Ovary (tissue), 9 donors: ENCODE results near the gene CDC42BPA. TPM values are rescaled to one million over a fixed set of nuclear protein-coding genes. Genes with fewer than 3 reads are reported as not detected.

Experiments
- DNase-seq, 5 donors: peaks; one replicate each; pipeline ENCODE4 v3.0.0-alpha.2; 2019 to 2020
- H3K27ac ChIP-seq, 2 donors: fragments of 200-600 bp; one replicate each; pipeline versions ENCODE4 v1.5.1 to v1.8.0; 2019 to 2022
- H3K27me3 ChIP-seq: fragments of 200-600 bp; one replicate; pipeline ENCODE4 v1.8.0; 2022
- H3K36me3 ChIP-seq: fragments of 200-600 bp; sonication (generic); one replicate; pipeline ENCODE4 v1.5.1; 2019
- H3K4me1 ChIP-seq: one replicate; pipeline ENCODE4 v1.8.1; 2013; ENCODE audit warnings: mild to moderate bottlenecking, moderate library complexity; ENCODE audit not compliant: insufficient read depth
- H3K4me3 ChIP-seq: fragments of 200-600 bp; sonication (generic); one replicate; pipeline ENCODE4 v1.5.1; 2017
- H3K9me3 ChIP-seq, 2 donors: fragments of 200-600 bp in 1 of 2; sonication (generic) in 1 of 2; one replicate each; pipeline versions ENCODE4 v1.5.1 to v1.8.1; 2013 to 2019; ENCODE audit warnings: mild to moderate bottlenecking in 1 of 2, moderate library complexity in 1 of 2
- EP300 ChIP-seq: sonication (generic); formaldehyde crosslinking; IDR thresholded peaks from one replicate; pipeline ENCODE4 v1.6.1; 2017; ENCODE audit warnings: antibody characterized with exemption
- POLR2A ChIP-seq: fragments of 450-650 bp; IDR thresholded peaks from one replicate; pipeline ENCODE4 v1.6.1; 2017; ENCODE audit warnings: antibody characterized with exemption, mild to moderate bottlenecking, moderate library complexity
- WGBS, 3 donors: extraction: QIAGEN DNeasy Blood & Tissue Kit in 1 of 3; methylation state at CpG; one replicate each; pipeline versions ENCODE4 v1.1.5 to v1.1.7; 2013 to 2017; 5-methylcytosine and 5-hydroxymethylcytosine counted together
- intact Hi-C, 4 donors: fragments of 100-400 bp; cut with DNase I; formaldehyde crosslinking; loops; one replicate each; pipeline versions ENCODE4 v1.11.0 to v1.15.1; 2022 to 2023
- polyA plus RNA-seq, 2 donors: library from polyadenylated mRNA; stranded (reverse); fragments of 200-250 nt in 1 of 2; fragments of 350-450 nt in 1 of 2; fragmentation: Illumina TruSeq in 1 of 2; extraction: RNeasy Lipid Tissue Mini Kit (QIAGEN cat#74804) in 1 of 2; gene quantifications; one replicate each; pipeline ENCODE4 v1.2.3, GENCODE V29; 2013 to 2014
- total RNA-seq, 7 donors: library from RNA; depleted of rRNA in 2 of 7; stranded (reverse); fragments of >200 nt in 2 of 7; fragmentation: NEBNext Ultra II Directional in 3 of 7; extraction: Animal tissue kit (Norgen Biotek cat#: 25700) in 3 of 7; gene quantifications; one replicate each; pipeline versions ENCODE4 v1.1.0 to v1.2.4, GENCODE V29; 2016 to 2023
- TF ChIP-seq, protein P1 (sequence below), 3 donors: fragments of 450-650 bp in 2 of 3; fragments of 200-600 bp in 1 of 3; IDR thresholded peaks; one replicate each; pipeline versions ENCODE4 v1.5.1 to v1.8.0; 2016 to 2022; ENCODE audit warnings: antibody characterized with exemption in 3 of 3, mild to moderate bottlenecking in 1 of 3
- donor health status: DM: no; HTN: no; CAD: no; lungs with moderate emphysema.
- donor health status: DM: no; HTN: no; CAD: no.
- donor health status: Bipolar disorder and iron deficiency.
- donor health status: DM: yes; HTN: yes; CAD: no.
- donor health status: DM: no; HTN: no; CAD: no.
- donor health status: DM: yes; HTN: yes; CAD: no.

Gene CDC42BPA
- total and polyA plus RNA-seq, 9 donors, result 11.1 to 56.2 (median 40.2) TPM

DNA sequence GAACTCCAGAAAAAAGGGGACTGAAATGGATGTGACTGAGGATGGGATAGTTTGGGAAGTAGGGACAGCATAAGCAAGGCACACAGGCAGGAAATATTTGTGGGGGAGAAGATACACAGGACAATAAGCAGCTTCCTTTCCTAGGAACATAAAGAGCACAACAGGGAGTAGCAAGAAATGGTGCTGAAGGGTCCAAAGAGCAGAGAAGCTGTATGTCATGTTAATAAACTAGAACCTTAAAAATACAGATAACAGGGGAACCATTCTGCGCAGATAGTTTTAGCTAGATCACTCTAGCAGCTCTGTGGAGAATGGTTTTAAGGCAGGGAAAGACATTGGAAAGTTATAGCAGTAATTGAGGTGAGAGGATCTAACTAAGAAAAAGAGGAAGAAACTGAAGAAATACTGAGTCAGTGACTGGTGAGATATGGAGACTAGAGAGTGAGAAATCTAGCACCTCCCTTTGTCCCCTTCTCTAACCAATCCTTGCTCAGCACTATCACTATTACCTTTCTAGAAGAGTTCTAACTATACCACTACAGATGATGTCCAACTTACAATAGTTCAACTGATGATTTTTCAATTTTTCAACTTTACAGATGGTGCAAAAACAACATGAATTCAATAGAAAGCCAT, 95.0 kb downstream of the CDC42BPA start:
- H3K9me3 ChIP-seq, result no peaks in the 10 kb centered on the region
- no peaks in the 10 kb centered on the region for H3K36me3 ChIP-seq
- H3K4me1 ChIP-seq, result no peaks in the 10 kb centered on the region
- H3K4me3 ChIP-seq, result no peak overlapping the region
- no peak for TF ChIP-seq POLR2A
- TF ChIP-seq EP300, result no peak
- TF ChIP-seq, protein P1, sequence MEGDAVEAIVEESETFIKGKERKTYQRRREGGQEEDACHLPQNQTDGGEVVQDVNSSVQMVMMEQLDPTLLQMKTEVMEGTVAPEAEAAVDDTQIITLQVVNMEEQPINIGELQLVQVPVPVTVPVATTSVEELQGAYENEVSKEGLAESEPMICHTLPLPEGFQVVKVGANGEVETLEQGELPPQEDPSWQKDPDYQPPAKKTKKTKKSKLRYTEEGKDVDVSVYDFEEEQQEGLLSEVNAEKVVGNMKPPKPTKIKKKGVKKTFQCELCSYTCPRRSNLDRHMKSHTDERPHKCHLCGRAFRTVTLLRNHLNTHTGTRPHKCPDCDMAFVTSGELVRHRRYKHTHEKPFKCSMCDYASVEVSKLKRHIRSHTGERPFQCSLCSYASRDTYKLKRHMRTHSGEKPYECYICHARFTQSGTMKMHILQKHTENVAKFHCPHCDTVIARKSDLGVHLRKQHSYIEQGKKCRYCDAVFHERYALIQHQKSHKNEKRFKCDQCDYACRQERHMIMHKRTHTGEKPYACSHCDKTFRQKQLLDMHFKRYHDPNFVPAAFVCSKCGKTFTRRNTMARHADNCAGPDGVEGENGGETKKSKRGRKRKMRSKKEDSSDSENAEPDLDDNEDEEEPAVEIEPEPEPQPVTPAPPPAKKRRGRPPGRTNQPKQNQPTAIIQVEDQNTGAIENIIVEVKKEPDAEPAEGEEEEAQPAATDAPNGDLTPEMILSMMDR (IDR thresholded peaks at IDR 0.05), result no peak
- no peak for DNase-seq
- no peak overlapping the region for H3K27ac ChIP-seq
- intact Hi-C loops, result no loop called here
- 94 to 96% (median 95%) methylated on average over 1 of the region's 1 CpG for WGBS, 3 donors
- H3K27me3 ChIP-seq, result no peaks in the 10 kb centered on the region

DNA sequence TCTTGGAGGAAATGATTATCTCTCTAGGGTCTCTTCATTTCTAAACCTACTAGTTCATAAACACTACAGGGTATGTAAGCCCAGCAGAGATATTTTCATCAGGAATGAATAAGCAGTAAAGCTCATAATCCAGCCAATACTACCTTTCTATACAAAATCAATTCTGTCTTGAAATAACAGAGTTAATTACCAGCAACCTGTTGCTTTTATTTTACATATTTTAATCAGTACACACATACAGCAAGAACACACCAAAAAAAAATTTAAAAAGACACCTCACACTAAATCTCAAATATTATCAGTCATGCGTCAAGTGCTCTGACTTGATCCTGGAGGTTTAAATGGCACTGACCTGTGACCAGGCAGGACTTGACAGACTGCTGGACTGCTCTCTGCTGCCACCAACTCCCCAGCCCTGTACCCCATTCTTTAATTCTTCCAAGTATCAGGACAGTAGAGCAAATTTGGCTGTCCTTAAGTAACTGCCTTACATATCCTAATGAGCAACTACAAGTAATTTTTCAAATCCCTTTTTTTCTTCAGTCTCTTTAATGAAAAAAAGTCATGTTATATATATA, 98.5 kb downstream of the CDC42BPA start:
- intact Hi-C loops, result no loop called here
- 94 to 100% (median 100%) methylated on average over 1 of the region's 1 CpG for WGBS, 3 donors

DNA sequence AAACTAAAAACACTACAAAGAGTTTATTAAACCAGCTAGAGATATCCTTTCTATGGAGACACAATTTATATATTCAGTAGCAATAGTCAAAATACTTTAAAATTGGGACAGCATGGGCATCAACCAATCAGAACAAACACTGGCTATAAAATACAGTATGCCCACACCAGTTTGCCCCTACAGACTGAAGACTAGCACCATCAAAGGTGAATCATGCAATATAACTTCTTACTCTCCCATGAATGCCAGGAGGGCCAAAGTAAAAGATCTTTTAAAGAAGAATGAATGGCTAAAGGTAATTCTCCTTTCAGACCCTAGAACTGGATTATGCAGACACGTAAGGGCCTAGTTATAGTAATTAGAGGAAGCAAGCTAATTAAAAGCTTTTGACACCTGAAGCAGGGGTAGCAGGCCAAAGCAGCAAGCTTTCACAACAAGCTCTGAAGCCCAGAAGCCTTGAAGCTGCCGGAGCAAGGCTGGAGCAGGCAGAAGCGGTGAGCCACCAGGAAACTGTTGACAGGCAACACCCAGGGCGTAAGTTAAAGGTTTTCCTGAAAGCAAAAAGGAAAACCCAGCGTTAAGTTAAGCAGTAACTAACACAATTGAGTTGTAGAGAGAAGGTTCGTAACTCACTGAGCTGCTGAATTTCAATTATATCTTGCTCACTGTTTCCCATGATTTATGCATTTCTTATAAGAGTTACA, 99.3 kb downstream of the CDC42BPA start:
- DNase-seq, result no peak
- Histone ChIP-seq H3K4me3 (no peak overlapping the region), H3K4me1 (no peaks in the 10 kb centered on the region), H3K27ac (no peak overlapping the region), H3K9me3 (no peaks in the 10 kb centered on the region), H3K36me3 (no peaks in the 10 kb centered on the region), H3K27me3 (no peaks in the 10 kb centered on the region)
- TF ChIP-seq, protein P1 (IDR thresholded peaks at IDR 0.05), result no peak
- TF ChIP-seq POLR2A (no peak), EP300 (no peak)
- whole genome bisulfite sequencing, 3 donors, result 75 to 93% (median 84%) methylated on average over 6 of the region's 6 CpGs
- intact Hi-C loops, result no loop called here

More for the DNA sequence above, 98.5 kb downstream of the CDC42BPA start:
- Histone ChIP-seq H3K27me3 (no peaks in the 10 kb centered on the region), H3K9me3 (no peaks in the 10 kb centered on the region), H3K27ac (no peak overlapping the region), H3K4me1 (no peaks in the 10 kb centered on the region), H3K36me3 (no peaks in the 10 kb centered on the region), H3K4me3 (no peak overlapping the region)
- no peak for DNase-seq
- TF ChIP-seq EP300 (no peak), POLR2A (no peak)
- TF ChIP-seq, protein P1 (IDR thresholded peaks at IDR 0.05), result no peak

DNA sequence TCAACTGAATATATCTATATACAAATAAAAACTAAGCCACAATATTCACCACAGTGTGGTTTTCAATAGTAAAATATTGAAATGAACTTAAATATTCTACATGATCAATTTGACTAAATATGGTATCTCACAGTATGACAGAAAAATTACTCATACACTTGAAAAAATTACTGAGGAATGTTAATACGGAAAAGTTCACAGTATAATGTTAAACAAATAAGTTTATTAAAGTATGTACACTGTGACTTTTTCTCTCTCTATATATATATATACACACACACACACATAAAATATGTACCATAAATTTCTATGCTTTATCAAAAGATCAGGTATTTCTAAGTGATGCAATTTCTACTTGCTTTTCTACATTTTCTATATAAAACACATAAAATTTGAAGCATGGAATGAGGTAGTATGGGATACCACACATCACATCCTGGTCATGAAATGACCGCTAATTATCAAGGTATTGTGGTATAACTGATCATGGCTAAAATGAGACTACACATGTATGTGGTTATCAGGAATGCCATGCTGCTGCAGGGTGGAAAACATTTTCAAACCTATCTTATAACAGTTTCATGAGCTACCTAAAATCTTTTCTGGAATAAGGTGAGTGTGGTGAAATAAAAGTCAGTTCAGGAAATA, 102.3 kb downstream of the CDC42BPA start:
- no peak for DNase-seq
- H3K36me3 ChIP-seq, result no peaks in the 10 kb centered on the region
- whole genome bisulfite sequencing, 3 donors, result 95 to 99% (median 98%) methylated on average over 2 of the region's 2 CpGs
- TF ChIP-seq, protein P1 (IDR thresholded peaks at IDR 0.05), result no peak
- no peak for TF ChIP-seq EP300
- TF ChIP-seq POLR2A, result no peak
- H3K27me3 ChIP-seq, result no peaks in the 10 kb centered on the region
- H3K27ac ChIP-seq, result no peak overlapping the region
- intact Hi-C loops, result no loop called here
- H3K9me3 ChIP-seq, result no peaks in the 10 kb centered on the region
- H3K4me1 ChIP-seq, result no peaks in the 10 kb centered on the region
- H3K4me3 ChIP-seq, result no peak overlapping the region
